ENCODE results near the gene NRG2.

The NRG2 gene

GRCh38 chr5:139806726-139807646 is 236.1 kb downstream of the NRG2 start:
- DNase-seq: no peak

GRCh38 chr5:139806111-139806510 is 237.0 kb downstream of the NRG2 start:
- DNase-seq: no peak

- DNase-seq: no peak
Measured at GRCh38 chr5:139805545-139805944, 237.6 kb downstream of the NRG2 start.

GRCh38 chr5:139804800-139805397 is 238.2 kb downstream of the NRG2 start:
- no peak for DNase-seq

GRCh38 chr5:139803978-139804377 is 239.1 kb downstream of the NRG2 start:
- DNase-seq: no peak

GRCh38 chr5:139799359-139799758 is 243.7 kb downstream of the NRG2 start:
- no peak for DNase-seq

GRCh38 chr5:139798883-139799282 is 244.2 kb downstream of the NRG2 start:
- no peak for DNase-seq

GRCh38 chr5:139797856-139798510 is 245.1 kb downstream of the NRG2 start:
- no peak for DNase-seq

GRCh38 chr5:139797335-139797734 is 245.8 kb downstream of the NRG2 start:
- no peak for DNase-seq

Data from SIG-M5 (cell line).